GM21529 (cell line): Measurements from ENCODE around the gene GCNT1.
"Not testable (repeated sequence)": the region's sequence is repeated elsewhere in the genome, so short reads cannot be mapped to it uniquely, and the experiment has no call there.

ENCODE experiments used
- ATAC-seq: cut with Tn5 transposase; IDR thresholded peaks from one replicate; pipeline ENCODE4 v1.9.1; 2021; ENCODE audit not compliant: unreplicated experiment

GCNT1 gene

GRCh38 chr9:76530458-76531110 is 71.6 kb downstream of the GCNT1 start:
- no peak for ATAC-seq

- ATAC-seq: no peak
Measured at GRCh38 chr9:76531231-76531780, 72.3 kb downstream of the GCNT1 start.

DNA sequence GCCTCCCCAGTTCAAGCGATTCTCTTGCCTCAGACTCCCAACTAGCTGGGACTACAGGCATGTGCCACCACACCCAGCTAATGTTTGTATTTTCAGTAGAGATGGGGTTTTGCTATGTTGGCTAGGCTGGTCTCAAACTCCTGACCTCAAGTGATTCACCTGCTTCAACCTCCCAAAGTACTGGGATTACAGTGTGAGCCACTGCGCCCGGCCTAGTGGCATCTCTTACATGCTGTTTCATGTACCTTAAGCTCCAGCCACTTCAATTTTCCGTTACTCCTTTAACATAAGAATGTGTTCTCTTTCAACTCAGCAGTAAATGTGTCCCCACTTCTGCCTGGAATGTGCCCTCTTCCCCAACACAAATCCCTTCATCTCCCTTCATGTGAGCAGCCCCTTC is 73.9 kb downstream of the GCNT1 start:
- ATAC-seq: not testable (repeated sequence)

DNA sequence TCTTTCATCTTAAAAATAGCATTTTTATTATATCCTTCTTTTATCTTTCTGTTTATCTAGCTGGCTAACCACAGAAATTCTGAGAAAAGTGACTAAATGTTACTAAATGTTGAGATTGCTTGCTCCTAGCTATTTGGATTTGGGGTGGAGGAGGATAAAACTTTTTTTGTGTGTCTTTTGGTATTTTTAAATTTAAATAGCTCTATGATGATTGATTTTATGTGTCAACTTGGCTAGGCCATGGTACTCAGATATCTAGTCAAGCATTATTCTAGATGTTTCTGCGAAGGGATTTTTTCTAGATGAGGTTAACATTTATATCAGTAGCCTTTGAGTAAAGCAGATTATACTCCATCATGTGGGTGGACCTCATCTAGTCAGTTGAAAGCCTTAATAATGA is 75.0 kb downstream of the GCNT1 start:
- no peak for ATAC-seq

- ATAC-seq: no peak
Measured at GRCh38 chr9:76537150-76537646, 78.2 kb downstream of the GCNT1 start.

- no peak for ATAC-seq
Measured at GRCh38 chr9:76539180-76539579, 80.2 kb downstream of the GCNT1 start.

DNA sequence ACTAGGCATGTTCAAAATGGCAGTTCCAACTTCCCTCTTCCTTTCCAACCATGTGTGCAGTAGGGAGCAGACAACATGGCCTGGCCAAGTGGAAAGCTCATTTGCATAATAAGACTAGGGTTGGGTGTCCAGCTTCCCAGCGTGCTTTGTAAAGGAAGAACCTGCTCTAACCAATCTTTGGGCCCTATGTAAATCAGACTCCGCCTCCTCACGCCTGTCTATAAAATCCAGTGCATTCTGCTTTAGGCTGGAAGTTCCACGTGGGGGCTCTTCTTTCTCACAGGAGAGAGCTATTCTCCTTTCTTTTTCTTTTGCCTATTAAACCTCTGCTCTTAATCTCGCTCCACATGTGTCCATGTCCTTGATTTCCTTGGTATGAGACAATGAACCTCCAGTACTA is 83.4 kb downstream of the GCNT1 start:
- no peak for ATAC-seq

GRCh38 chr9:76545191-76545590 is 86.2 kb downstream of the GCNT1 start:
- ATAC-seq: no peak

DNA sequence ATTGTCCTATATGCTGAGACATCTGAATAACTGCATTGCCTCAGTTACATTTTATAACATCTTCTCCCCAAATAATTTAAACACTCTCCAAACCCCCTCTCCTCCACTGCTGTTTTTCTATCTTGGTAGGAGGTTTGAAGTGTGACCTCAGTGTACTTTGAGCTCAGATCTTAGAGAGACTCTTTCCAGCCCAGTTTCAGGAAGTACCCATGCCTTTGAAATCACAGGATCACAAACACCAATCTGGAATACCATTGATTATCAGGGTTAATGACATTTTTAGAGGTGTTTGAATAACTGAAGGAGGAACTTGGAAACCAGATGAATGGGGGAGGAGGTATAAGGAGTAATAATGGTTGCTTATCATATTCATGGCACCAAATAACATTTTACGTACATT is 93.2 kb downstream of the GCNT1 start:
- ATAC-seq: no peak

- ATAC-seq: no peak
Measured at GRCh38 chr9:76552751-76553455, 93.9 kb downstream of the GCNT1 start.

DNA sequence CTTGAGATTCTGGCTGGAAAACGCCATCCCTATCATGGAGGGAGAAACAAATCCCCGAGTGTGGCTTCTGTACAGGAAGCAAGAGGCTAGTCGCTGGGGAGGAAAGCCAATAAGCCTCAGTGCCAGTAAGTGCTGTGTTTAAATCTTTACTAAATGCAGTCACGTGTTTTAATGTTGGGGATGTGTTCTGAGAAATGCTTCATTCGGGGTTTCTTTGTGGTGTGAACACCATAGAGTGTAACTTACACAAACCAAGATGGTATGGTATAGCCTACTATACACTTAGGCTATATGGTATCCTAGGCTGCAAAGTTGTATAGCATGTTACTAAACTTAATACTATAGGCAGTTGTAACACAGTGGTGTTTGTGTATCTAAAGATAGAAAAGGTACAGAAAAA is 94.7 kb downstream of the GCNT1 start:
- no peak for ATAC-seq
